Measurements from ENCODE around the gene ACADVL. TPM values are rescaled to one million over a fixed set of nuclear protein-coding genes. Genes with fewer than 3 reads are reported as not detected.

The ACADVL gene
- polyA plus RNA-seq, 3 donors: 371 to 476 (median 439) TPM

Other genes with a start within 250 kb of the ACADVL start
- 1 to 10 TPM; 1.8 to 2.8 (median 2.1) TPM for gene ALOX12, start 223.9 kb upstream of the ACADVL start, polyA plus RNA-seq (ENCODE audit: insufficient read length in 3 of 3)
- gene RNASEK, start 207.3 kb upstream of the ACADVL start, polyA plus RNA-seq (ENCODE audit: insufficient read length in 3 of 3): 100 to 1,000 TPM; 162 to 188 (median 171) TPM
- 10 to 100 TPM; 25.3 to 27.7 (median 25.4) TPM for gene BCL6B, start 196.9 kb upstream of the ACADVL start, polyA plus RNA-seq (ENCODE audit: insufficient read length in 3 of 3)
- 1 to 10 TPM; 2.4 to 3.3 (median 2.4) TPM for gene SLC16A13, start 183.9 kb upstream of the ACADVL start, polyA plus RNA-seq (ENCODE audit: insufficient read length in 3 of 3)
- gene SLC16A11, start 175.8 kb upstream of the ACADVL start, polyA plus RNA-seq (ENCODE audit: insufficient read length in 3 of 3): under 1 TPM; 0.29 to 0.55 (median 0.34) TPM
- 1 to 10 TPM; 1.2 to 1.9 (median 1.6) TPM for gene CLEC10A, start 139.7 kb upstream of the ACADVL start, polyA plus RNA-seq (ENCODE audit: insufficient read length in 3 of 3)
- 1 to 10 TPM; 1.2 to 1.5 (median 1.4) TPM for gene ASGR2, start 105.1 kb upstream of the ACADVL start, polyA plus RNA-seq (ENCODE audit: insufficient read length in 3 of 3)
- 1 to 10 TPM; 5.3 to 6.7 (median 5.7) TPM for gene ASGR1, start 40.6 kb upstream of the ACADVL start, polyA plus RNA-seq (ENCODE audit: insufficient read length in 3 of 3)
- 10 to 100 TPM; 22.5 to 25.2 (median 22.8) TPM for gene DLG4, start 102 bp upstream of the ACADVL start, polyA plus RNA-seq (ENCODE audit: insufficient read length in 3 of 3)
- 10 to 100 TPM; 44.4 to 52.4 (median 44.8) TPM for gene DVL2, start 14.6 kb downstream of the ACADVL start, polyA plus RNA-seq (ENCODE audit: insufficient read length in 3 of 3)
- 10 to 100 TPM; 51.1 to 60.7 (median 53.7) TPM for gene PHF23, start 19.5 kb downstream of the ACADVL start, polyA plus RNA-seq (ENCODE audit: insufficient read length in 3 of 3)
- gene GABARAP, start 22.5 kb downstream of the ACADVL start, polyA plus RNA-seq (ENCODE audit: insufficient read length in 3 of 3): 100 to 1,000 TPM; 466 to 495 (median 468) TPM
- gene CTDNEP1, start 31.8 kb downstream of the ACADVL start, polyA plus RNA-seq (ENCODE audit: insufficient read length in 3 of 3): 100 to 1,000 TPM; 142 to 144 (median 142) TPM
- 10 to 100 TPM; 48.1 to 53.1 (median 51.8) TPM for gene ELP5, start 32.3 kb downstream of the ACADVL start, polyA plus RNA-seq (ENCODE audit: insufficient read length in 3 of 3)
- gene CLDN7, start 42.5 kb downstream of the ACADVL start, polyA plus RNA-seq (ENCODE audit: insufficient read length in 3 of 3): 10 to 100 TPM; 37.3 to 47.0 (median 46.1) TPM
- gene SLC2A4, start 61.8 kb downstream of the ACADVL start, polyA plus RNA-seq (ENCODE audit: insufficient read length in 3 of 3): 1 to 10 TPM; 1.6 to 2.2 (median 2.0) TPM
- 1 to 10 TPM; 1.8 to 3.1 (median 2.8) TPM for gene YBX2, start 74.7 kb downstream of the ACADVL start, polyA plus RNA-seq (ENCODE audit: insufficient read length in 3 of 3)
- gene EIF5A, start 87.7 kb downstream of the ACADVL start, polyA plus RNA-seq (ENCODE audit: insufficient read length in 3 of 3): 100 to 1,000 TPM; 280 to 329 (median 326) TPM
- 10 to 100 TPM; 85.8 to 96.1 (median 87.8) TPM for gene GPS2, start 95.4 kb downstream of the ACADVL start, polyA plus RNA-seq (ENCODE audit: insufficient read length in 3 of 3)
- 10 to 100 TPM; 23.4 to 27.7 (median 24.7) TPM for gene NEURL4, start 109.4 kb downstream of the ACADVL start, polyA plus RNA-seq (ENCODE audit: insufficient read length in 3 of 3)
- gene ACAP1, start 116.6 kb downstream of the ACADVL start, polyA plus RNA-seq (ENCODE audit: insufficient read length in 3 of 3): 1 to 10 TPM; 4.6 to 6.0 (median 5.7) TPM
- gene KCTD11, start 132.2 kb downstream of the ACADVL start, polyA plus RNA-seq (ENCODE audit: insufficient read length in 3 of 3): 10 to 100 TPM; 11.7 to 12.7 (median 11.7) TPM
- gene TMEM95, start 135.2 kb downstream of the ACADVL start, polyA plus RNA-seq (ENCODE audit: insufficient read length in 3 of 3): not detected
- 1 to 10 TPM; 4.4 to 5.2 (median 4.8) TPM for gene TNK1, start 161.2 kb downstream of the ACADVL start, polyA plus RNA-seq (ENCODE audit: insufficient read length in 3 of 3)
- gene PLSCR3, start 174.6 kb downstream of the ACADVL start, polyA plus RNA-seq (ENCODE audit: insufficient read length in 3 of 3): 10 to 100 TPM; 24.3 to 30.9 (median 28.6) TPM
- gene TMEM256, start 184.2 kb downstream of the ACADVL start, polyA plus RNA-seq (ENCODE audit: insufficient read length in 3 of 3): 10 to 100 TPM; 82.4 to 93.2 (median 86.5) TPM
- 10 to 100 TPM; 16.8 to 18.6 (median 18.2) TPM for gene NLGN2, start 187.9 kb downstream of the ACADVL start, polyA plus RNA-seq (ENCODE audit: insufficient read length in 3 of 3)
- gene SPEM1, start 200.4 kb downstream of the ACADVL start, polyA plus RNA-seq (ENCODE audit: insufficient read length in 3 of 3): not detected
- not detected for gene SPEM2, start 205.7 kb downstream of the ACADVL start, polyA plus RNA-seq (ENCODE audit: insufficient read length in 3 of 3)
- not detected for gene SPEM3, start 208.9 kb downstream of the ACADVL start, polyA plus RNA-seq (ENCODE audit: insufficient read length in 3 of 3)
- 1 to 10 TPM; 3.6 to 4.4 (median 4.2) TPM for gene TMEM102, start 215.5 kb downstream of the ACADVL start, polyA plus RNA-seq (ENCODE audit: insufficient read length in 3 of 3)
- 1 to 10 TPM; 5.5 to 6.8 (median 6.6) TPM for gene FGF11, start 219.6 kb downstream of the ACADVL start, polyA plus RNA-seq (ENCODE audit: insufficient read length in 3 of 3)
- 10 to 100 TPM; 10.1 to 11.0 (median 10.9) TPM for gene CHRNB1, start 225.1 kb downstream of the ACADVL start, polyA plus RNA-seq (ENCODE audit: insufficient read length in 3 of 3)

All from right renal cortex interstitium (tissue), 3 donors.